K562 (cell line): Measurements from ENCODE around the gene INPP5D. TPM values are rescaled to one million over a fixed set of nuclear protein-coding genes. Genes with fewer than 3 reads are reported as not detected.
A peak's percentile ranks its signal among the peaks of the same experiment; 100 is the strongest.

Experiments
- ATAC-seq: fragments of 200-7000 bp; cut with Tn5 transposase; 3 replicates; pipeline ENCODE4 v1.9.1; 2020; ENCODE audit warnings: moderate library complexity
- BruUV-seq: library from RNA; stranded (reverse); fragments of 400-500 nt; replicated peaks from 2 replicates; lab custom pipeline; 2021; lab: Mats Ljungman, UMichigan
- CTCF ChIA-PET: fragments of 300-600 bp; formaldehyde crosslinking; extraction: SDS; loops from one replicate; lab custom pipeline; 2021; ENCODE audit warnings: low intra/inter-chr PET ratio; lab: Yijun Ruan, JAX
- POLR2A ChIA-PET: fragments of 300-600, 350-650 bp; sonication (Branson Sonifier 250); formaldehyde crosslinking; extraction: SDS; loops from one replicate; lab custom pipeline; 2021; ENCODE audit warnings: antibody characterized with exemption, inconsistent platforms; lab: Yijun Ruan, JAX
- DNase-seq, 4 experiments: peaks; one replicate each; pipeline versions ENCODE4 v3.0.0 to v3.0.0-alpha.2; 2011 to 2018; ENCODE audit warnings: low spot score in 3 of 4, mixed read lengths in 3 of 4; ENCODE audit errors: extremely low read depth in 1 of 4
- FAIRE-seq: peaks from 2 replicates; lab custom pipeline; 2011; peaks lifted over from hg19 to GRCh38; lab: Jason Lieb, UNC
- H2AFZ ChIP-seq: 2 replicates; pipeline ENCODE4 v1.6.0; 2011; ENCODE audit warnings: low read depth, low read length, control low read depth, inconsistent platforms
- H3K27ac ChIP-seq: fragments of 200-600 bp; 3 replicates; pipeline ENCODE4 v1.8.0; 2011; ENCODE audit warnings: low read depth, mild to moderate bottlenecking, control low read depth, inconsistent platforms, low read length, moderate library complexity, mixed read lengths; ENCODE audit errors: extremely low read depth
- H3K27me3 ChIP-seq, 2 experiments: fragments of 300-600 bp in 1 of 2; 2 replicates in 1 of 2; 3 replicates in 1 of 2; pipeline versions ENCODE4 v1.6.0 to v1.8.0; 2011; ENCODE audit warnings: inconsistent platforms in 2 of 2, low read length in 2 of 2, mild to moderate bottlenecking in 1 of 2, mixed read lengths in 1 of 2, moderate library complexity in 1 of 2; ENCODE audit not compliant: control insufficient read depth in 2 of 2, insufficient read depth in 2 of 2
- H3K36me3 ChIP-seq: fragments of 300-600 bp; 3 replicates; pipeline ENCODE4 v1.8.0; 2011; ENCODE audit warnings: mild to moderate bottlenecking, low read length, inconsistent platforms; ENCODE audit not compliant: control insufficient read depth, insufficient read depth
- H3K4me1 ChIP-seq, 2 experiments: fragments of 200-600 bp in 1 of 2; replicated peaks in 1 of 2; 2 replicates in 1 of 2; 3 replicates in 1 of 2; pipeline versions ENCODE4 v1.5.1 to v1.8.0; 2011; ENCODE audit warnings: inconsistent platforms in 2 of 2, low read length in 2 of 2, mild to moderate bottlenecking in 1 of 2, mixed read lengths in 1 of 2, moderate library complexity in 1 of 2; ENCODE audit not compliant: control insufficient read depth in 2 of 2, insufficient read depth in 2 of 2
- H3K4me2 ChIP-seq: 2 replicates; pipeline ENCODE4 v1.6.1; 2011; ENCODE audit warnings: low read length, control low read depth, inconsistent platforms, mixed read lengths; ENCODE audit not compliant: insufficient read depth
- H3K4me3 ChIP-seq: fragments of 200-600 bp; sonication (generic), shearing (Covaris generic); 2 replicates; pipeline ENCODE4 v1.5.1; 2016; ENCODE audit warnings: control low read depth, inconsistent platforms
- H3K79me2 ChIP-seq: fragments of 200-600 bp; 3 replicates; pipeline ENCODE4 v1.8.0; 2011; ENCODE audit warnings: low read length, inconsistent platforms; ENCODE audit not compliant: control insufficient read depth, insufficient read depth
- H3K9ac ChIP-seq, 2 experiments: 2 replicates each; pipeline versions ENCODE4 v1.6.0 to v1.6.1; 2011; ENCODE audit warnings: low read depth in 2 of 2, low read length in 2 of 2, control low read depth in 1 of 2, inconsistent platforms in 1 of 2, mild to moderate bottlenecking in 1 of 2, mixed read lengths in 1 of 2; ENCODE audit not compliant: insufficient read depth in 1 of 2
- H3K9me1 ChIP-seq: one replicate; pipeline ENCODE4 v1.6.0; 2011; ENCODE audit warnings: inconsistent platforms, mild to moderate bottlenecking, low read length, moderate library complexity; ENCODE audit not compliant: control insufficient read depth, insufficient read depth
- H3K9me3 ChIP-seq: replicated peaks from 2 replicates; pipeline ENCODE4 v1.5.1; 2011; ENCODE audit warnings: low read depth, low read length, inconsistent platforms; ENCODE audit not compliant: control insufficient read depth, insufficient read depth
- H4K20me1 ChIP-seq: replicated peaks from 2 replicates; pipeline ENCODE4 v1.6.1; 2011; ENCODE audit warnings: low read length, inconsistent platforms, mixed read lengths; ENCODE audit not compliant: control insufficient read depth, insufficient read depth
- HCFC1 ChIP-seq: IDR thresholded peaks from 2 replicates; pipeline ENCODE4 v1.6.1; 2012; ENCODE audit warnings: low read depth, low read length, improper control_type of control experiment
- KHSRP ChIP-seq: fragments of 450-650 bp; IDR thresholded peaks from 2 replicates; pipeline ENCODE4 v1.6.1; 2017
- KLF1 ChIP-seq: fragments of 450-650 bp; IDR thresholded peaks from 2 replicates; pipeline ENCODE4 v1.6.1; 2016; ENCODE audit warnings: missing genetic modification characterization, missing compliant biosample characterization
- MECOM ChIP-seq: fragments of 250-450 bp; sonication (Bioruptor Pico); IDR thresholded peaks from 2 replicates; pipeline ENCODE4 v1.8.0; 2022; ENCODE audit warnings: inconsistent platforms
- NONO ChIP-seq, 2 experiments: fragments of 200-400 bp in 1 of 2; fragments of 450-650 bp in 1 of 2; formaldehyde crosslinking in 1 of 2; IDR thresholded peaks; 2 replicates each; pipeline ENCODE4 v1.6.1; 2017; ENCODE audit warnings: low read depth in 2 of 2, mild to moderate bottlenecking in 2 of 2, moderate library complexity in 2 of 2, low read length in 1 of 2
- POLR2A ChIP-seq: fragments of 450-650 bp; conservative IDR thresholded peaks from 2 replicates; pipeline ENCODE4 v1.6.1; 2016
- POLR2G ChIP-seq: fragments of 200-400 bp; formaldehyde crosslinking; IDR thresholded peaks from 2 replicates; pipeline ENCODE4 v1.6.1; 2017; ENCODE audit warnings: low read depth, mild to moderate bottlenecking, antibody characterized with exemption, low read length, moderate library complexity
- POLR3A ChIP-seq: IDR thresholded peaks from 2 replicates; pipeline ENCODE4 v1.6.1; 2011; ENCODE audit warnings: borderline replicate concordance, mild to moderate bottlenecking, moderate library complexity; ENCODE audit not compliant: insufficient read length, insufficient read depth; ENCODE audit errors: extremely low read depth
- THRB ChIP-seq: fragments of 450-650 bp; formaldehyde crosslinking; conservative IDR thresholded peaks from 2 replicates; pipeline ENCODE4 v1.4.0; 2022; ENCODE audit warnings: mild to moderate bottlenecking, missing genetic modification characterization
- WHSC1 ChIP-seq: IDR thresholded peaks from one replicate; pipeline ENCODE4 v1.6.1; 2012; ENCODE audit warnings: low read length, control low read depth, inconsistent platforms
- ZBTB33 ChIP-seq: sonication (generic); formaldehyde crosslinking; IDR thresholded peaks from 2 replicates; pipeline ENCODE4 v1.8.1; 2023; ENCODE audit warnings: mild to moderate bottlenecking, missing genetic modification reagents
- ZFP91 ChIP-seq: sonication (generic); formaldehyde crosslinking; IDR thresholded peaks from 2 replicates; pipeline ENCODE4 v1.8.0; 2022; ENCODE audit warnings: mild to moderate bottlenecking, missing genetic modification reagents
- ZMIZ1 ChIP-seq, 2 experiments: fragments of 150-350 bp in 1 of 2; IDR thresholded peaks; 2 replicates each; pipeline ENCODE4 v1.6.1; 2012 to 2016; ENCODE audit warnings: low read depth in 2 of 2, low read length in 2 of 2, mild to moderate bottlenecking in 1 of 2, moderate library complexity in 1 of 2
- WGBS: fragments of 100-300 bp; shearing (Covaris generic); methylation state at CpG from one replicate; pipeline ENCODE4 v1.1.6; 2016; ENCODE audit warnings: low coverage, mixed read lengths; ENCODE audit not compliant: insufficient coverage; ENCODE audit errors: missing lambda C conversion rate; 5-methylcytosine and 5-hydroxymethylcytosine counted together
- in situ Hi-C: fragments of 300-500 bp; cut with MboI; formaldehyde crosslinking; loops from 4 replicates; pipeline ENCODE4 v1.15.0; 2018; ENCODE audit warnings: inconsistent platforms, mixed read lengths
- intact Hi-C: fragments of 100-400 bp; cut with micrococcal nuclease; formaldehyde crosslinking; loops from 2 replicates; pipeline ENCODE4 v1.14.2; 2022
- polyA plus RNA-seq, 8 experiments: library from polyadenylated mRNA; depleted of rRNA in 4 of 8; stranded (reverse) in 5 of 8; unstranded in 3 of 8; fragments of >200 nt; fragmentation: Nextera tagmentation in 2 of 8; fragmentation: Illumina TruSeq in 1 of 8; extraction: Ambion mirVana in 2 of 8; extraction: Trizol in 1 of 8; gene quantifications; 2 replicates each; pipeline versions ENCODE4 v1.2.1 to v1.2.3, GENCODE V29; 2011 to 2014; ENCODE audit warnings: inconsistent platforms in 1 of 8, missing spikeins in 1 of 8
- total RNA-seq, 7 experiments: library from RNA; depleted of rRNA in 6 of 7; stranded (reverse); fragments of >200 nt in 6 of 7; fragmentation: Illumina TruSeq in 2 of 7; extraction: Trizol in 2 of 7; gene quantifications; 2 replicates each; pipeline versions ENCODE4 v1.2.1 to v1.2.3, GENCODE V29; 2011 to 2021; ENCODE audit warnings: low replicate concordance in 1 of 7

INPP5D gene
- total and polyA plus RNA-seq, 9 of the 15 experiments (the other 6 are each of a cell fraction or from before 2014, with no cell fraction given), result 0.55 to 6.2 (median 2.2) TPM

GRCh38 chr2:233100192-233100998, 40.3 kb downstream of the INPP5D start:
- ATAC-seq (no peak), FAIRE-seq (no peak), DNase-seq (no peak)
- ChIA-PET POLR2A (interaction anchor here (2.8 kb wide), 1 partner anchor 8 kb away, joined by 8 read pairs; no protein-coding TSS in a partner anchor), CTCF (no interaction called here)
- no peak overlapping the region for H3K9ac ChIP-seq
- in situ Hi-C loops (no loop called here), intact Hi-C loops (no loop called here)
- BruUV-seq, result no TSS peak
- 0 out of 2 replicates have a peak overlapping the region, but pooled peaks have one; percentile 16 for H2AFZ ChIP-seq
- H3K27me3 ChIP-seq, result no peaks in the 10 kb centered on the region
- no peaks in the 10 kb centered on the region for H3K79me2 ChIP-seq
- no peaks in the 10 kb centered on the region for H3K9me1 ChIP-seq
- H3K27ac ChIP-seq, result no peak overlapping the region
- no peaks in the 10 kb centered on the region for H3K36me3 ChIP-seq
- no peaks in the 10 kb centered on the region for H4K20me1 ChIP-seq
- peaks cover 2% of the 10 kb centered on the region; the same call in 1 of the 2 replicates for H3K9me3 ChIP-seq
- 74% methylated on average over 12 of the region's 17 CpGs for WGBS
- H3K4me1 ChIP-seq, result peaks cover 0 to 6% of the 10 kb centered on the region in 2 experiments; a peak in 3 of 5 replicates
- no peak overlapping the region for H3K4me3 ChIP-seq
- H3K4me2 ChIP-seq, result no peak overlapping the region
- TF ChIP-seq ZFP91 (CRISPR knock-in tag) (no peak), THRB (CRISPR knock-in tag) (no peak), MECOM (CRISPR knock-in tag) (no peak), NONO (IDR thresholded peaks at IDR 0.05; ENCODE audit: low read depth in 2 of 2, low read length in 1 of 2) (no peak), HCFC1 (no peak), ZBTB33 (CRISPR knock-in tag) (0 out of 2 replicates have a peak, but pooled peaks have one; percentile 5), WHSC1 (no peak), KLF1 (no peak), ZMIZ1 (IDR thresholded peaks at IDR 0.05; ENCODE audit: low read depth in 2 of 2, low read length in 2 of 2) (no peak), POLR2G (no peak), POLR3A (no peak), KHSRP (no peak), POLR2A (no peak)
